RWPE1 (cell line): ENCODE measurements around the gene PLK3.
"Not testable (repeated sequence)": the region's sequence is repeated elsewhere in the genome, so short reads cannot be mapped to it uniquely, and the experiment has no call there.

Experiments used
- CTCF ChIA-PET: fragments of 350-600 bp; sonication (Branson Sonifier 250); formaldehyde crosslinking; extraction: SDS; loops from one replicate; lab custom pipeline; 2021; lab: Yijun Ruan, JAX
- POLR2A ChIA-PET: fragments of 400-600 bp; formaldehyde crosslinking; extraction: SDS; loops from one replicate; lab custom pipeline; 2020; ENCODE audit warnings: antibody characterized with exemption; ENCODE audit not compliant: low non-redundant PET; lab: Yijun Ruan, JAX
- DNase-seq: peaks from one replicate; pipeline ENCODE4 v3.0.0; 2012; ENCODE audit warnings: low spot score
- H3K27ac ChIP-seq: fragments of 450-650 bp; 2 replicates; pipeline ENCODE4 v1.5.1; 2017
- TF ChIP-seq, protein P1 (sequence below): fragments of 450-650 bp; conservative IDR thresholded peaks from 2 replicates; pipeline ENCODE4 v1.5.1; 2017; ENCODE audit warnings: low read depth, mild to moderate bottlenecking

The PLK3 gene

DNA sequence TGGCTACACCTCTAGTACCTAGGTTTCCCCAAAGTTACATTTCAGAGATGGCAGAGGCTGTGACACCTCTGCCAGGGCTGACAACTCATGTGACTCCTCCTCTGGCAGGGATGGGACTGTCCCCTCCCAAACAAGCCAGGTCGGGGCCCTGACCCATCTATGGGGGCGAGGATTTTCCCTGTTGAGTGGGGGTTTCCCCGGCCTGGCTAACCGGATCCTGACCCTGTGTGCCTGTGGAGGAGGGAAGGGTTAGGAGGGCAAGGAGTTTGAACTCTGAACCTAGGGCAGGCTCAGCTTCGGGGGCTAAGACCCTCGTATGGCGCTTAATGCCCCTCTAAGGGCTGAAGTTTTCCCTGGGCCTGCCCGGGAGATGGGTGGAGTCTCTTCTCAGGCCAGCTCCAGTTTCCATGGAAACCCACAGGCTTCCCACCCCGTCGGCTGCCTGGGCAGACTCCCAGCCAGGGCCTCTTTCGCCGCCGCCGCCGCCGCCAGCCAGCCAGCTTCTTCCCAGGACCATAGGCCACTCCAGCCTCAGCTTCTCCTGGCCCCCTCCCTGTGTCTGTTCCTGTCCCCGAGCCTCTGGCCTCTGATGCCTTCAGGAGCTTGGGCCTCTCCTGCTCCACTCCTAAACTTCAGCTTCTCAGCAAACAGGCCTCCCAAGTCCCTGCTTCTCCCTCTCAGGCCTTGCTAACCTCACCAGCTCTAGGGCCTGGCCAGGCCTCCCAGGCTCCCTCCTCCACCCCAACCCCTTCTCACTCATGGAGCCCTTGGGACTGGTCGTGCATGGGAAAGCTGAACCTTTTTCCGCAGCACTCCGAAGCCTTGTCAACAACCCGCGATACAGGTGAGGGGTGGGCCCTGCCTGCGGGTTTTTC, 8.1 kb downstream of the PLK3 start, which contains the start of gene BTBD19:
Gene BTBD19, plus strand, starts transcription at position 461 of the 875 bp plus-strand sequence. Its CDS starts 298 bp downstream, at position 759.
- TF ChIP-seq, protein P1, sequence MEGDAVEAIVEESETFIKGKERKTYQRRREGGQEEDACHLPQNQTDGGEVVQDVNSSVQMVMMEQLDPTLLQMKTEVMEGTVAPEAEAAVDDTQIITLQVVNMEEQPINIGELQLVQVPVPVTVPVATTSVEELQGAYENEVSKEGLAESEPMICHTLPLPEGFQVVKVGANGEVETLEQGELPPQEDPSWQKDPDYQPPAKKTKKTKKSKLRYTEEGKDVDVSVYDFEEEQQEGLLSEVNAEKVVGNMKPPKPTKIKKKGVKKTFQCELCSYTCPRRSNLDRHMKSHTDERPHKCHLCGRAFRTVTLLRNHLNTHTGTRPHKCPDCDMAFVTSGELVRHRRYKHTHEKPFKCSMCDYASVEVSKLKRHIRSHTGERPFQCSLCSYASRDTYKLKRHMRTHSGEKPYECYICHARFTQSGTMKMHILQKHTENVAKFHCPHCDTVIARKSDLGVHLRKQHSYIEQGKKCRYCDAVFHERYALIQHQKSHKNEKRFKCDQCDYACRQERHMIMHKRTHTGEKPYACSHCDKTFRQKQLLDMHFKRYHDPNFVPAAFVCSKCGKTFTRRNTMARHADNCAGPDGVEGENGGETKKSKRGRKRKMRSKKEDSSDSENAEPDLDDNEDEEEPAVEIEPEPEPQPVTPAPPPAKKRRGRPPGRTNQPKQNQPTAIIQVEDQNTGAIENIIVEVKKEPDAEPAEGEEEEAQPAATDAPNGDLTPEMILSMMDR: no peak
- DNase-seq: no peak
- CTCF ChIA-PET: interaction anchor here (0.5 to 0.7 kb wide), 5 partner anchors 14 to 498 kb away, joined by 3 to 6 read pairs (median 4); no protein-coding TSS in a partner anchor
- POLR2A ChIA-PET: interaction anchor here (1.0 kb wide), 1 partner anchor 8 kb away, joined by 4 read pairs; the partner anchor contains the start of gene PLK3
- H3K27ac ChIP-seq: peak within 1 kb of the TSS; percentile 99

DNA sequence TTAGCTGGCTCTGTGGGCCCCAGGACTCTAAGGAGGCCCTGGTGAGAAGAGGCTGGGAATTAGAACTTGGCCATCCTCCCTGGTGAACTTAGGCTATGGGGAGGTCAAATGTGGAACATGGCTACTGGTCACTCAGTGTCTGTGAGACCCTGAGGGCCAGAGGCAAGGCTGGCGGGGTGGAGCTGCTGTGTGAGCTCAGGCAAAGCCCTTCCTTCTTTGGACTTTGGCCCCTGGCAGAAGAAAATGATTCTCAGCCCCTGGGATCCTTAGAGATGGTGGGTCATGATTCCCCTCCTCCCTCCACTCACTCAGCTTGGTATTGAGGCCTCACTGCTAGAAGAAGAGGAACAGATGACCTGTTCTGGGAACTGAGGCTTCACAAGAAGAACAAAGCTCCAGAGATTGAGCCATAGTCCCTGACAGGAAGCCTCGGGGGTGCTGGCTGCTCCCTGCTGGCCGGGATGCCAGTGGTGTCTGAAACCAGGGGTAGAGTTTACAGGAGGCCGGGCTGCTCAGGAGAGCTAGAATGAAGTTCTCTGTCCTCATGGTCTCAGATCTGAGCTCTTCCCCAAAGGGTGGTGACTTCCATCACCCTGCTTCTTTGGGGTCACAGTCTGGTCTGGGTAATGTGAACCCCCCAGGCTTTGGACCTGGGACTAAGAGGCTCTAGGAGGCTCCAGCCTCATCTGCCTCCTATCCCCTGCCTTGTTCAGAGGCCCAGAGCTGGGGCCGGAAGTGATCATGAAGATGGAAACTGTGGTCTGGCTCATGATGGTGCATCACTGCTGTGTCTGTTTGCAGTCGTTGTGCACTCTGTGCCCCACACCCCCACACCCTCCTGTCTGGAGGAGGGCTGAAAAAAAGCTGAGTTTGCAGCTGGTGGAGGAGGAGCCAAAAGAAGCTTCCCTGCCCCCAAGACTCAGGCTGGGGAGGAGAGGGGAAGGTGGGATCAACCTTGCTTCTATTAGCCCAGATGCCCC, 9.1 kb downstream of the PLK3 start:
- TF ChIP-seq, protein P1: no peak
- CTCF ChIA-PET: interaction anchor here (0.6 to 1.1 kb wide), 3 partner anchors 12 to 163 kb away, joined by 3 to 4 read pairs (median 4); no protein-coding TSS in a partner anchor
- DNase-seq: no peak
- POLR2A ChIA-PET: interaction anchor here (1.0 kb wide), 1 partner anchor 9 kb away, joined by 4 read pairs; the partner anchor contains the start of gene PLK3
- peak overlapping the region; percentile 99 for H3K27ac ChIP-seq

DNA sequence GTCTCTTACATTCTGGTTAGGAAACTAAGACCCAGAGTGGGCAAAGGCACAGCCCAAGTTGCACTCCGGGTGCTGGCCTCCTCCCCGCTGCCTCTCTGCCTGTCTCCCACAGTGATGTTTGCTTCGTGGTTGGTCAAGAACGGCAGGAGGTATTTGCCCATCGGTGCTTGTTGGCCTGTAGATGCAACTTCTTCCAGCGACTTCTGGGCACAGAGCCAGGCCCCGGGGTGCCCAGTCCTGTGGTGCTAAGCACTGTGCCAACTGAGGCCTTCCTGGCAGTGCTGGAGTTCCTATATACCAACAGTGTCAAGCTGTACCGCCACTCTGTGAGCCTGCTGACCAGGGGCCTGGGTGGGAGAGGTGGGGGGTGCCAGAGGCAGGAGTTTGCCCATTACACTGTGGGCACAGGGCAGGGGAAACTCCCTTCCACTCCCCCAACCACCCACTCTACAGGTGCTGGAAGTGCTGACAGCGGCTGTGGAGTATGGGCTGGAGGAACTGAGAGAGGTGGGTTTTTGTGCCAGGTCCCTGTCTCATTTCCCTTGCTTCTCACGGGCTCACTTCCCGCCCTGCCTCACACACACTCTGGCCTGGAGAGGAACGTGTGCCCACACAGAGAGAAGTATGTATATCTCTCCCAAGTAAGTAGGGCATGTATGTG, 10.1 kb downstream of the PLK3 start:
- TF ChIP-seq, protein P1: no peak
- CTCF ChIA-PET: interaction anchor here (0.7 kb wide), 1 partner anchor 1362 kb away, joined by 4 read pairs; no protein-coding TSS in a partner anchor
- no peak for DNase-seq
- POLR2A ChIA-PET: interaction anchor here (0.7 kb wide), 1 partner anchor 80 kb away, joined by 8 read pairs; no protein-coding TSS in a partner anchor
- H3K27ac ChIP-seq: peak overlapping the region; percentile 99

DNA sequence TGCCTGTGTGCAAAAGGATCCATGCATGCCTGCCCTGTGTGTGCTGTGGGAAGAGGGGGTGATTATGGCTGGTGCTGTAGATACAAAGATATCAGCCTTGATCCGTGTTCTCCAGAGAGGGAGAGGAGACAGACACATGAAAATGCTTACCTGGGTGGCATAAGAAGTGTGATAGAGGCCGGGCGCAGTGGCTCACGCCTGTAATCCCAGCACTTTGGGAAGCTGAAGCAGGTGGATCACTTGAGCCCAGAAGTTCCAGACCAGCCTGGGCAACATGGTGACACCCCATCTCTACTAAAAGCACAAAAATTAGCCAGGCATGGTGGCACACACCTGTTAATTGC, 10.6 kb downstream of the PLK3 start:
- CTCF ChIA-PET: interaction anchor here (0.7 kb wide), 1 partner anchor 1363 kb away, joined by 4 read pairs; no protein-coding TSS in a partner anchor
- DNase-seq: not testable (repeated sequence)
- H3K27ac ChIP-seq: peak overlapping the region; percentile 99
- POLR2A ChIA-PET: interaction anchor here (0.7 kb wide), 1 partner anchor 80 kb away, joined by 8 read pairs; no protein-coding TSS in a partner anchor

DNA sequence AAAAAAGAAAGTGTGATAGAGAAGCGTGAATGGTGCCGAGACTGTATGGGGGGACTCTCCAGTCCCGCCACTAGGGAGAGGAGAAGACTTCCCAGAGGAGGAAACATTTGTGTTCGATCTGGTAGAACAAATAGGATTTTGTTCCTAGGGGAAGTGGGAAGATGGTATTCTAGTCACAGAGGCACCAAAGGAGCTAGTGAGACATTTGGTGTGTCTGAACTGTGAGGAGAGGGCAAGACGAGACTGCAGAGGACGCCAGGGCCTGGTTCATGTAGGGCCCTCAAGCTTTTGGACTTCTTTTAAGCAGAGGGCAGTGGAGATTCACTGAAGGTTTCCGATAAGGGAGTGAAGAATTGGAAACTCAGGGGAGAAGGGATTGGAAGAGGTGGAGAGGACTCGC, 11.1 kb downstream of the PLK3 start:
- TF ChIP-seq, protein P1: no peak
- H3K27ac ChIP-seq: peak overlapping the region; percentile 99
- CTCF ChIA-PET: interaction anchor here (0.7 kb wide), 1 partner anchor 1363 kb away, joined by 4 read pairs; no protein-coding TSS in a partner anchor
- POLR2A ChIA-PET: interaction anchor here (0.7 kb wide), 2 partner anchors 11 to 81 kb away, joined by 8 read pairs; no protein-coding TSS in a partner anchor
- DNase-seq: no peak
